ENCODE data around the gene ELF1.

GRCh38 chr13:40986101-40986856, 32.8 kb downstream of the ELF1 start:
- TF ChIP-seq, protein P1, sequence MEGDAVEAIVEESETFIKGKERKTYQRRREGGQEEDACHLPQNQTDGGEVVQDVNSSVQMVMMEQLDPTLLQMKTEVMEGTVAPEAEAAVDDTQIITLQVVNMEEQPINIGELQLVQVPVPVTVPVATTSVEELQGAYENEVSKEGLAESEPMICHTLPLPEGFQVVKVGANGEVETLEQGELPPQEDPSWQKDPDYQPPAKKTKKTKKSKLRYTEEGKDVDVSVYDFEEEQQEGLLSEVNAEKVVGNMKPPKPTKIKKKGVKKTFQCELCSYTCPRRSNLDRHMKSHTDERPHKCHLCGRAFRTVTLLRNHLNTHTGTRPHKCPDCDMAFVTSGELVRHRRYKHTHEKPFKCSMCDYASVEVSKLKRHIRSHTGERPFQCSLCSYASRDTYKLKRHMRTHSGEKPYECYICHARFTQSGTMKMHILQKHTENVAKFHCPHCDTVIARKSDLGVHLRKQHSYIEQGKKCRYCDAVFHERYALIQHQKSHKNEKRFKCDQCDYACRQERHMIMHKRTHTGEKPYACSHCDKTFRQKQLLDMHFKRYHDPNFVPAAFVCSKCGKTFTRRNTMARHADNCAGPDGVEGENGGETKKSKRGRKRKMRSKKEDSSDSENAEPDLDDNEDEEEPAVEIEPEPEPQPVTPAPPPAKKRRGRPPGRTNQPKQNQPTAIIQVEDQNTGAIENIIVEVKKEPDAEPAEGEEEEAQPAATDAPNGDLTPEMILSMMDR (conservative IDR thresholded peaks at IDR 0.05; ENCODE audit: low read length), result no peak
- no peak for TF ChIP-seq EZH2phosphoT487 (IDR thresholded peaks at IDR 0.05; ENCODE audit: borderline replicate concordance)
